ENCODE results near the gene SEMA5A.

The SEMA5A gene

DNA sequence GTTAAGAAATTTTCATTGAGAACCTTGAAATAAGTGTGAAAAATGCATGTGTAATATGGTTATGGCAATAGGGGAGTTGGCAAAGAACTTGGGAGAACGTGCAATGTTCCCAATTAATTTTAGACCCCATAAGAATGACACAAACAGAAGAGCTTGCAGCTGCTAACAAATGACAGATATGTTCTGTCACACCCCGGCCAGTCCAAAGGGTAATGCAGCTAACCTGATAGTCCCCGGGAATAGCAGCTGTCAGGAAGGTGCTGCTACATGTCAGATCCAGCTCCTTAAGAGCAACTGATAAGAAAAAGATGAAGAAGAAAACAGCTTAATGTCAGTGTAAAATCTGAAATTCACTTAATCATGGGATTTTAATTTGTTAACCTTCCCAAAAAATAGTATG lies 30.4 kb downstream of the SEMA5A start:
- no peak for DNase-seq (ENCODE audit: low read depth, low spot score)

- DNase-seq (ENCODE audit: low read depth, low spot score): no peak
Observed at GRCh38 chr5:9514968-9515367, 30.9 kb downstream of the SEMA5A start.

- no peak for DNase-seq (ENCODE audit: low read depth, low spot score)
Observed at GRCh38 chr5:9513827-9514226, 32.0 kb downstream of the SEMA5A start.

DNA sequence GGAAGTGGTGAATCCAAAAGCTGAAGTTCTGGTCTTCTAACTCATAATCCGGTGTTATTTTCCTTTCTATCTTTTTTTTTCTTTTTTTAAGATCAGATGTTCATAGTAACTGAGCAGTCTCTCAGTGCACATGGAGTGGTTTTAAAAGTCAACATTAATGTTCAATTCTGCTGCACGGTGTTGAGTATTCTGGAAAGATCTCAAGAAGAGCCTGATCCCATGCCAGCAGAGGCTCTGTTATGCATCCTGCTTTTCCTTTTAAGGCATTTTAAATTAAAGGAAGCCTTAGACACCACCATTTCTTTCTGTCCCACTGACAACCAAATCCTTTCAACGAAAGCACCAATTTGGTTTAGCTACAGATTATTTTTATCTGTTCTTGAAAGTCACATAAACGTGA lies 33.4 kb downstream of the SEMA5A start:
- DNase-seq (ENCODE audit: low read depth, low spot score): no peak

DNA sequence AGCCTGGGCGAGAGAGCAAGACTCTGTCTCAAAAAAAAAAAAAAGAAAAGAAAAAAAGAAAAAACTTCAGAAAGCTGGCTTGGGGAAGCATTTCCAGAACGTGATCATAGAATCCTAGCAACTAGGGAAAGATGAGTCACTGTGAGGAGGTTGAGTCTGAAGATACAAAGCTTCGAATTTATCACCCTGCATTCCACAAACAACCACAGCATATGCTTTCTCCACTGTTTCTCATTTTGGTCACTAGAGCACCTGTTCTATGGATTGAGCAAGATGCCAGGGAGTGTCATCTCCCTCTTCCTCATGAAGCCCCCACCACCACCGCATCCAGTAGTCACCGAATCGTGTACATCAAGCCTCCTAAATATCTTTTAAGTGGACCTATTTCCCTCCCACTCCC lies 37.9 kb downstream of the SEMA5A start:
- no peak for DNase-seq (ENCODE audit: low read depth, low spot score)

DNA sequence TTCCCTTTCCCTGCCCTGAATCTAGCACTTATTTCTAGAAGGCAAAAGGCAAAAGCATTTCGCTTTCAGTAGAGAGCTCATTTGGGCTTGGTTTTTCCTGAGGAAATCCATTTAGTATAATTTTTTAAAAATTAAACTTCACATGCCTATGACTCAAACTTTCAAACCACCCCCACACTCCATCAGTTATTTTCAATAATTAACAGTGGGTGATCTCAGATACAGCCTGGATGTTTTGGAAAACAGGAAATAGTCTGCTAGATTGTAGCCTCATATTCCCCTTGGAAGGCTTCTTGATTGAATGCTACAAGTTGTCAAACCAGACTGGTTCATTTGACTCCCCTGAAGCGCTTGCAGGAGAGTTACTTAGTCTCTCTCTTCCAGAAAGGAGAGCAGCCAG lies 40.6 kb downstream of the SEMA5A start:
- no peak for DNase-seq (ENCODE audit: low read depth, low spot score)

DNA sequence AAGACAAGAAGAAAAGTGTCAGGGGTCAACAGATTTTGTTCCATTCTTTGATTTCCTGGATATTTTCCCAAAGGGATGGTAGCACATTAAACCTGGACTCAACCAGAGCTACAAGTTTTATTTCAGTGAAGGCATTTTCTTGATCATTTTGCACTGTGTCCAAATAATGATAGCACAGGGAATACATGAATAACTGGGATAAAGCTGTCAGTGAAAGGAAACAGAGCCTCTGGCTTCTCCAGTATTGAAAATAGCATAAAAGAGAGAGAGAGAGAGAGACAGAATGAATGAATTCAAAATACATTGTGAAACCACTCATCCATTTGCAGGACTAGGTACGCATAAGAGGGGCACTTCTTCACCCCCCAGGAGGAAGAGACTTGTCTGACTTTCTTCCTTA lies 43.0 kb downstream of the SEMA5A start:
- DNase-seq (ENCODE audit: low read depth, low spot score): no peak

DNA sequence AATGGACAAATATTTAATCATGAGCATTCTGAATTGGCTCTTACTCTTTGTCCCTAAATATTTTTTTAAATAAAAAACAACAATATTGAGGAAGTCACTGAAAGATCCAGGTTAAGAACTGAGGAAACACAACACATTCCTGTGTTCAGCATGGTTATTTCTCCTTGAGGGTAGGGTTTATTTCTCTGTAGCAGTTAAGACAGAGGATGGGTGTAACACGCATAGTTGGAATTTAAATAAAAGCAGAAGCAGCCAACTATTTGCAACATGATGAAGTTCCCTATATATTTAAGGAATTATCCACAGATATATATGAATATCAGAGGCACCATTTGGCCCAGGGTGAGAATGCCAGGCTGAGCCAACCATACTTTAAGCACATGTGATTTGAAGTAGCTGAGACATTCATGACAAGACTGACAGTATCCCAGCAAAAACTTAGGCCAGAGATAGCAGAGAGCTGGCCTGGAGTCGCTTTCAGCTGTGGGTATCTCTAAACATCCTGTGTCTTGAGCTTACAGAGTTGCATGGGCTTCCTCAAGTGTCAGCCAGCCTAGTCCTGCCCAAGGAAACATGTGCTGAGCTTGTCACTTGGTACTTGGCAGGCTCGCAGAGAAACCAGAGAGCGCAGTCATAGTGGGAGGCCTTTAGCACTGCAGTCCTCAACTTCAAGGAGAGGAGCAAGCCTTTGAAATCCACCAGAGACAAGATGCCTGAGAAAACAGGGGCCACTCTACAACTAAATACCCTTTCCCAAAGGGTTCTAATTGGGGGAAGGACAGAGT lies 43.6 kb downstream of the SEMA5A start:
- no peak for DNase-seq (ENCODE audit: low read depth, low spot score)

GRCh38 chr5:9500625-9501024 lies 45.2 kb downstream of the SEMA5A start:
- DNase-seq (ENCODE audit: low read depth, low spot score): no peak

GRCh38 chr5:9500193-9500592 lies 45.7 kb downstream of the SEMA5A start:
- DNase-seq (ENCODE audit: low read depth, low spot score): no peak

GRCh38 chr5:9499498-9499876 lies 46.4 kb downstream of the SEMA5A start:
- DNase-seq (ENCODE audit: low read depth, low spot score): no peak

- no peak for DNase-seq (ENCODE audit: low read depth, low spot score)
Observed at GRCh38 chr5:9498541-9499497, 47.1 kb downstream of the SEMA5A start.

DNA sequence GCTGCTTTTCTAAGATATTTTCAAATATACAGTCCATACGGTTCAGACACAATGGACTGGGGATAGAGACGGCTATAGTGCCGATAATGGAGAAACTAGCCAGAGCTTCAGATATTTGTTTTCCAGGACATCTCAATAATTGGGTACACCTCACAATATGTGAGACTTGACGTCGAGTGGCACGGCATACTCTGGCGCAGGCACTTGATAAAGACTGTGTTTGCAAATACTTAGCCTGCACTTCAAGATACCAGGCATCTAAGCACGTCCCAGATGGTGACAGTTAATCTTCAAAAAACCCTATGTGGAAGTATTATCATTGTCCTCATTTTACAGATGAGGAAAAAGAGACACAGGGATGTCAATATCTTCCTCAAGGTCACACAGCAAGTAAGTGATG lies 48.5 kb downstream of the SEMA5A start:
- no peak for DNase-seq (ENCODE audit: low read depth, low spot score)

DNA sequence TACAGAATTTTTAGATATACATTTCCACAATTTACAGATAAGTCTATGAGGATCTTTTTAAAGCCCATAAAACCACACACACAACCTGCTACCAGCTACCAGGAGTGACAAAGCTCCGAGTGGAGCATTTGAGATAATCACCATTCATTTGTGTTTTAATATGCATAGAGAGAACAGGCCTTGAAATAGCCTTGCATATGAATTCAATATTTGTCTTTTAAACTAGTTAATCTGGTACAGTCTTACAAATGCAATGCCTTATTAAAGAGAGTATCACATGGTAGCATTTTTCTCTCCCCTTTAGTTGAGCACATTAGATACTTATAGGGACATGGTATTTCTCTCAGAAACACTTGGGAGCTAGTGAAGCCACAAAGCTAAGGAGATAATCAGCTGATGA lies 49.1 kb downstream of the SEMA5A start:
- no peak for DNase-seq (ENCODE audit: low read depth, low spot score)

DNA sequence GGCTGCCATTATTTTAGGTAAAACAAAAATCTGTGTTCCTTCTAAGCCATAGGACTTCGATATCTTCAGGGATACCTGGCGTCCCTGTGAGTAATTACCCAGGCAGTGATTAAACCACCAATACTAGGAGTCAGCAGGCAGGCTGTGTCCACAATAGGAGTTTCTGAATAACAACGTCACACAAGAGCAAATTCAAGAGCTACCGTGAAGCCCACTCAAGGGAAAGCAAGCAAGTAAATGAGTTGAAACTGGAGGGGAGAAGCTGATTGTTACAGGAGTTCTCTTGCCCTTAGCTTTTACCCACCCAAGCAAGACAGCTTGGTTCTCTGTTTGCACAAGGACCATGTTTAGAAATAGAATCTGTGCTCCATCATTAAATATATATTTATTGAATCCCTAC lies 50.8 kb downstream of the SEMA5A start:
- no peak for DNase-seq (ENCODE audit: low read depth, low spot score)

DNA sequence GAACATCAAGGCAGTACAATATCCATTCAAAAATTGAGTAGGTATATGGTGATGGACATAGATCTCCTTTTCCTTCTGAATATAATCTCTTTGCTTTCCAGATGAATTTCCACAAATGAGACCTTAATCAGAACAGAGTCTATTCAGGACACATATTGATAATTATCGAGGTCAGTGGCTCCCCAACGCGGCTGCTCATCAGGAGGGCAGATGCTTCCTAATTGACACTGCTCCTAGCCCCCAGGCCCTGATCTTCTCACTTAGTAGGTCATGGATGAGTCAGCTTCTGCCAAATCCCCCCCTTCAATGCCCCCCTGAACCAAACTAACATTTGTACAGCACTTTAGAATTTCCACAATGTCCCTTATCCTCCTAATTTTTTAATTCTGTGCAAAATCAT lies 51.6 kb downstream of the SEMA5A start:
- no peak for DNase-seq (ENCODE audit: low read depth, low spot score)

- DNase-seq (ENCODE audit: low read depth, low spot score): no peak
Observed at GRCh38 chr5:9490494-9491097, 55.3 kb downstream of the SEMA5A start.

GRCh38 chr5:9483779-9484178 lies 62.1 kb downstream of the SEMA5A start:
- no peak for DNase-seq (ENCODE audit: low read depth, low spot score)

DNA sequence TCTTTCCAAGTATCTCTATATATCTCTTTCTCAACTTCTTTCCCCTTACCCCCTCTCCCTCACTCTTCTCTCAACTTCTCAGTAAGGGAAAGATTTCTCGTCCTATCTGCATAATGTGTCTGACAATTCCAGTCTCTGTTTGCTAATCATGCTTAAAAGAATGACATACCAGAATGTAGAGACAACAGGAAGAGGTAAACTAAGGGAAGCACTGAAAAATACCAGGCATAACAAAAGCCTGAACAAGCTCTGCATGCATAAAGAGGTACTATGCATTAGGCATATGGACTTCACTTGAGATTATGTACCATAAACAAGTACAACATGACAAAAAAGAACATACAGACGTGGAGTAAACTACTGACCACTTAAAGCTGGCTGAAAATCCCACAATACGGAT lies 62.6 kb downstream of the SEMA5A start:
- no peak for DNase-seq (ENCODE audit: low read depth, low spot score)

DNA sequence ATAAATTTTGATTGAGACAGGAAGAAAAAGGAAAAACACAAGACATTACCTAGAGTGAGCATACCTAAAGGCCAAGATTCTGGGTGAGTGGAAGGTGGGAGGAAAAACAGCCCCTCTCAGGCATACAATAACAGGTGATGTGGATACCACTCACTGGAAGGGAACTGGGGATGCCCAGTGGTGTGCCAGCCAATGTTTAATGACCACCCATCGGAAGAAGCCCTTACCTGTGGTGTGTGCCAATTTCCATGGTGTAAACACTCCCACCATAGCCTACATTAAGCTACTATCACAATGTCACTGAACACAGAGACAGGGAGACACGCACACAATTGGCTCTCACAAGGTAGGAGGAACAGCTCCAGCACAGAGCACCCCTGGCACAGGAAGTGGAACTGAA lies 63.5 kb downstream of the SEMA5A start:
- DNase-seq (ENCODE audit: low read depth, low spot score): no peak

GRCh38 chr5:9480499-9480898 lies 65.4 kb downstream of the SEMA5A start:
- no peak for DNase-seq (ENCODE audit: low read depth, low spot score)

- no peak for DNase-seq (ENCODE audit: low read depth, low spot score)
Observed at GRCh38 chr5:9479990-9480389, 65.9 kb downstream of the SEMA5A start.

- no peak for DNase-seq (ENCODE audit: low read depth, low spot score)
Observed at GRCh38 chr5:9479361-9479760, 66.5 kb downstream of the SEMA5A start.
